NK-92 treated with Interleukin-12 subunit alpha and Interleukin-12 subunit beta, amount 100 ng/mL, for 24 hours (cell line): Measurements from ENCODE around the gene COL20A1.
"Not testable (repeated sequence)": the region's sequence is repeated elsewhere in the genome, so short reads cannot be mapped to it uniquely, and the experiment has no call there.

Source experiments
- DNase-seq: peaks from one replicate; lab custom pipeline; 2025; lab: John Stamatoyannopoulos, UW

COL20A1 gene

DNA sequence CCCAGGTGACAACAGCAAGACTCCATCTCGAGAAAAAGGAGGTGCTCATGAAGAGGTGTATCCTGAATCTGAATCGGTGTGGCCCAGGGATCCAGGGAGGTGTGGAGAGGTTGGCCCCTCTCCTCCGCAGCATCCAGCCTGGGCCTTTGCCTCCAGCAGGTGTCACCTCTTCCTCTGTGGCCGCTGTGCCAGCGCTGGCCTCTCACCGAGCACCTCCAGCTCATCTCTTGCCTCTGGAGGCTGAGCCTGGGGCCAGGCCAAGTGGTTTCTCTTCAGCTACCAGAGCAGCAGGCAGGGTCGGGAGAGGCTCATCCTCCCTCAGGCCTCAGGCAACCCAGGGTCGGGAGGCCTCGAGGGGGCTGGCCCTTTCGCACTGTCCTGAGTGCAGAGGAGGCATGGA is 1.2 kb upstream of the COL20A1 start:
- DNase-seq = no peak

DNA sequence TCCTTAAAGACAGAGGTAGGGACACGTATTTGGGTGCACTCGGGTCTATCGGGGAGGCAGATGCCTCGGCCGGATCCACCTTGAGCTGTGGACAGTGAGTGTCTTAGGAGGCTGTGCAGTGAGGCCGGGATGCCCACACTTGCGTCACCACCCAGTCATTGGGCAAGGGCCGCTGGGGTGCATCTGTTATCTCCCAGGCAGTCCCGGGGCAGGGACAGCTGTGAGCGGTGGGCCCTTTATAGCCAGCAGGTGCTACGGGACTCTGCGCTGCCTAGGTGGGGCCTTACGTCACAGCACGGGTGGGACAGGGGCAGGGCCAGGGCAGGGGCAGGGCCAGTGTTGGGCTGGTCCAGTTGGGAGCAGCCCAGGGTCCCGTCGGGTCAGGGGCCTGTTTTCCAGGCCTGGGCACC is 689 bp upstream of the COL20A1 start:
- no peak for DNase-seq

DNA sequence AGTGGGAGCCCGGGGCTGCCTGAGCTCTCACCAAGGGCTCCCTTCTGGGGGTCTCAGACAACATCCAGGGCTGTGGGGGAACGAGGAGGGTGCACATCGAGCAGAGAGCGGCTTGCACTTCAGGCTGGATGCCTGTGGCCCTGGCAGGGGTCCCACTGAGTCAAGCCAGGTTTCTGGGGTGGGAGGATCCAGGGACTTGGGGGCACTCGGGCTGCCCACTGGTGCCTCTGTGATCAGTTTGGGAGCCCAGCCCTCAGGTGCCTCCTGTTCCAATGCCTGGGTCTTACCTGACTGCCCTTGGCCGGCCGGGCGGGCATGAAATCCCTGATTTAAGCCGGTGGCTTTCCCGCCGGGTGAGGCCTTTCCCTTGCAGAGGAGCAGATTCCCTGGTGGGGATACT is 470 bp downstream of the COL20A1 start:
- no peak for DNase-seq

DNA sequence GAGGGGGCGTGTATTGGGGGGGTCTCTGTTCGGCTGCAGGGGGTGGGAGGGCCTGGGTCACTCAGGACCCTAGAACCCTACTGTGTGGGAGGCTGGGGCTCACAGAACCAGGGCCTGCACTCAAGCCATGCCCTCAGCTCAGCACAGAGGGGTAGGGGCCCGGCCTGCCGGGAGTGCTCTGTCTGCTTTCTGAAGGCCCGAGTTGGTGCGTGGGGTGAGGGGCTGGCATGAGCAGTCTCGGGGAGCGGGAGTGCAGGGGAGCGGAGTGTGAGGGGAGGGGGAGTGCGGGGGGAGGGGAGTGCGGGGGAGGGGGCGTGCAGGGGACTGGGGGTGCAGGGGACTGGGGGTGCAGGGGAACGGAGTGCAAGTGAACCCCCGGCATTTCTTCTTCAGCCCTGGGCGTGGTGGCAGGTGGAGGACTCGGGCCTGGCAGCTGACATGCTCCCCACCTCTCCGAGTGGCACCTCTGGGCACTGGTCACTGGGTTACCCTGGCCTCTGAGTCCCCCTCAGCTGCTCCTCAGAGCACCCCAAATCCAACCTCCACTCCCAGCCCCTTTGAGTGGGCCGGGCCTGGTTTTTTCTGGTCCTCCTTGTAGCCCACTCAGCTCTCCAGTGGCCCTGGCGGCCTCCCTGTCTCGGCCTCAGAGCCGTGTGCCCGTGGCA is 1.0 kb downstream of the COL20A1 start:
- DNase-seq = no peak

DNA sequence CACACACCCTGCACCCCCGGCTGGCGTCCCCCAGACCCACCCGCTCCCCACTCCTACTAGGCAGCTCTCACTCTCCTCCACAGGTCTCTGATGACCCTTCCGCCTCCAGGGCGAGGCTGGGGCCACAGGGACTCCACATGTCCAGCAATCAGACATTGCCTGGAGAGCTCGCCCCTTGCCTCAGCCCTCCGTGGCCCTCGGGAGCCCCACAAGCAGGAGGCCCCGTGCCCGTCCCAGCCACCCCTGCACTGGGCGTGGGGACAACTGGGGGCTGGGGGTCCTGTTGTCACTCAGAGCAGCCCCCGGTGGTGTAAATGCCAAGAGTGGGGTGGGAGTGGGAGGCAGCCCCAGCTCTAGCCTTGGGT is 1.5 kb downstream of the COL20A1 start:
- no peak for DNase-seq

DNA sequence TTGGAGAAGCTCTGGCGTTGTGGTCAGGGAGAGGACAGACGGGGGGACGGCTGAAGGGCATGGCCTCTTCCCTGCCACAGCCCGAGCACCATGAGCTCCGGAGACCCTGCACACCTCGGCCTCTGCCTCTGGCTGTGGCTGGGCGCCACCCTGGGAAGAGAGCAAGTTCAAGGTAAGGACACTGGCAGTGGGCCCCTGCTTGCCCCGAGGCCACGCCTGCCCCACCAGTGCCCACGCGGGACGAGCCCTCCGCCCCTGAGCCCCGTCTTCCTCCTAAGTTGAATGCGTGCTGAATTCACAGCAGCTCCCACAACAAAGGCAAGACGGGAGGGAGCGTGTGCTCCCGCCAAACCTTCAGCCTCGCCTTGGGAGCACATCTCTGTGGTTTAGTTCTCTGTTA is 2.0 kb downstream of the COL20A1 start:
- DNase-seq = no peak

DNA sequence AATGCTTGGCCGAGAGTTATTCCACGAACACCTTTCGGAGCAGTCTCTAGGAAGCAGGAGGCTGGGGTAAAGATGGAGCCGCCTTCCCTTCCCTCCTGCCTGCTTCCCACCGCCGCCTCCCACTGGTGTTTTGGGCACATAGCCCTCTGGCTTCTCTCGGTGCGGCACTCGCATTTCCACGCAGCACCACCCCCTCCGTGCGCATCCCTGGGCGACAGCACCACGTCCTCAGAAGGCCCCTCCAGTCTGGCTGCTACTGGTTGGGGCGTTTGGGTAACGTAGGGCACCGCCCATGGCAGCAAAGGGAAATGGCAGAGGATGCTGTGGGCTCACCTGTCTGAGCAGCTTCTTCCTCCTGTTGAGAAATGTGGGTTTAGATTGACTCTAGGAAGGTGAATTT is 2.4 kb downstream of the COL20A1 start:
- no peak for DNase-seq

DNA sequence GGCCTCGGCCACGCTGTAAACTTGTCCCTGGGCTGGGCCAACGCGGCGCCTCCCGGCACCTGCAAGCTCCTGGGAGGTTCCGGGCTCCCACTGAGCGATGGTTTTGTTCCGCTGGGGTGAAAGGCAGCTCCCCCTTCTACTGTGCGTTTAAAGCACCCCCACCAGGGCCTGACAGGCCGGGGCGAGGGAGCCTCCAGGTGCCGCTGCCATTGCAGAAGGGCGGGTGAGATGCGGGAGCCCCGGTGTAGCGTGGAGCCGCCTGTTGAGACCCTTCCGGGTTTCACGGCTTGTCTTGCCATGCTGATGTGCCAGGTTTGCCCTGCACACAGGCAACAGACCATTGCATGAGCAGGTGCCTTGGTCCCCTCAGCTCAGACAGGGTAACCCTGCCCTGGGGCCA is 2.9 kb downstream of the COL20A1 start:
- DNase-seq = no peak

DNA sequence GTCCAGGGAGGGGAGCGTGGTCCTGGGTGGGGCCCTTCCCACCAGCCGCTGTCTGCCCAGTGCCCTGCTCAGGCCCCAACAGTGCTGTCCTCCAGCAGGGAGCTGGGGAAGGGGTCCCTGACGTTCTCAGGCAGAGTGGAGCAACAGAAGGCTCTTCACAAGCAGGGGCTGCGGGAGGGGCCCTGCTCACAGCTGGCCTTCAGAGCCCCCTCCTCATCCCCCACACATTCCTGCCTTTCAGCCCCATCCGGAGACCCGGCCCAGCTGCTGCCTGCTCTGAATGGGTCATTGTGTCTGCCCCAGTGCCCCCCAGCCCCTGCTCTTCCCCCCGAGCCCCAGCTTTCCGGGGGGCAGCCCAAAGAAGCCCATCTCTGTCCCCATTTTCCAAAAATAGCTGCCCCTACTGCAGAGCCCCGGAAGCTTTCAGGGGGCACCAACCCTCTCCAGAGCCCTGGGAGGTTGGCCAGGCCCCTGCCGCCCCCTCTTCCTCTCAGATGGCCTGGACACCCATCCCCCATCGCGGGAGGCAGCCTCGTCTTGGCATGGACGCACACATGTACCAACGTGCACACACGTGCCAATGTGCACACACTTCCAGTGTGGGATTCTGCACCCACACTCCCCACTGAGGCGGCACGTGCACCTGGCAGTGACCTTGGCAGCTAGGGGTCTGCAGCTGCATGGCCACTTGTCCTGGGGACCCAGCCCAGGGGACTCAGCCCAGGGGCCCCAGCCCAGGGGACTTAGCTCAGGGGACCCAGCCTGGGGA is 3.7 kb downstream of the COL20A1 start:
- no peak for DNase-seq

DNA sequence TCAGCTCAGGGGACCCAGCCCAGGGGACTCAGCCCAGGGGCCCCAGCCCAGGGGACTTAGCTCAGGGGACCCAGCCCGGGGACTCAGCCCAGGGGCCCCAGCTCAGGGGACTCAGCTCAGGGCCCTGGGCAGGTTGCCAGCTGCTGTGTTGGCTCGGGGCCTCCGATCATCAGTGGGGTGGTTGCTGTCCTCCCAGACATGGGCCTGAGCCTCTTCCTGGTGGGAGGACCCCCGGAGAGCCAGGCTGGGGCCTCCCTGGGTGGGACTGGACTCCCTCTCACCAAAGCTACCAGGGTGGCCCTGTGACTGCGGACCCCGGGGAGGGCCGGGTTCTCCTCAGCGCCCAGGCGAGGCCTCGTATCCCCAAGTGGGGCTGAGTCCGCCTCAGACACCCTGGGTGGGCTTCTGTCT is 4.4 kb downstream of the COL20A1 start:
- DNase-seq = no peak

DNA sequence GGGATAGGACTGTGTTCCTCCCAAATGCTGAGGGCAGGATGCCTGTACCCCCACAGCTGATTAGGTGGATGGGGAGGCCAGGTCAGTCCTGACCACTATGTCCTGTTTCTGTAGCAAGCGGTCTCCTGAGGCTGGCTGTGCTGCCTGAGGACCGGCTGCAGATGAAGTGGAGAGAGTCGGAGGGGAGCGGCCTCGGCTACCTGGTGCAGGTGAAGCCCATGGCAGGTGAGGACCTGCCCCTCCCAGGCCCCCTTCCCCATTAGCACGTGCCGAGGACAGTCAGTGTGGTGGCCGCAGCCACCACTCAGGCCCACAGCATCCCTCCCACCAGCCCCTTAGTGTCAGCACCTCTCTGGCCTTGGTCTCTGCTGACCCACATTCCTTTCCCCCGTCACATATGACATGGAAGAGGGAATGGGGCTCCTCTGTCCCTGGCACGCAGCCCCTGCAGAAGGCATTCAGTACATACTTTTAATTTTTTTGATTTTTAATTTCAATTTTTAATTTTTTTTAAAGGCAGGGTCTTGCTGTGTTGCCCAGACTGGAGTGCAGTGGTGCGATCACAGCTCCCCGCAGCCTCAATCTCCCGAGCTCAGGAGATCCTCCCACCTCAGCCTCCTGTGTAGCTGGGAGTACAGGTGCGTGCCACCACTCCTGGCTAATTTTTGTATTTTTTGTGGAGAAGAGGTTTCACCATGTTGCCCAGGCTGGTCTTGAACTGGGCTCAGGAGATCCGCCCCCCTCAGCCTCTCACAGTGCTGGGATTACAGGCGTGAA is 5.0 kb downstream of the COL20A1 start:
- DNase-seq = no peak

DNA sequence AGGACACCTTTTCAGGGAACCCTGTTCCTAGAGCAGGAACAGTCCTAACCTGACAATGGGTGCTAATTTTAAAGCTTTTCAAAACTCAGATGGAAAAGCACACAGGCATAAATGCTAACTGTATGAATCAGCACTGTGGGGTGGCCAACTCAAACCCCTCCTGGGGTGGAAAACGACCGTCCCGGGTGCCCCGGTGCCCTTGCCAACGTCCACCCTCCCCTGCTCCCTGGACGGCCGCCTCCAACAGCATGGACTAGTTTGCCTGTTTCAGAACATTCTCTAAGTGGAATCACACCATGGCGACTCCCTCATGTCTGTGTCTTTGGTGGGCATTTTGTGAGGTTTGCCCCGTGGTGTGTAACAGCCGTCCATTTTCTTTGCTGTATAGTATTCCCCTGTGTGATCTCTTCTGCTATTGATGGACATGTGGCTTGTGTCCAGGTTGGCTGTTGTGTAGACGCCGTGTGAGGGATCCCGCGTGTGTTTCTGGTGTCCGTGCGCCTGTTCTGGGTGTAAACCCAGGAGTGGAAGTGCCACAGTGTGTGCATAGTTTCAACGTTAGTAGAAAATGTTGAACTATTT is 5.8 kb downstream of the COL20A1 start:
- DNase-seq = no peak

DNA sequence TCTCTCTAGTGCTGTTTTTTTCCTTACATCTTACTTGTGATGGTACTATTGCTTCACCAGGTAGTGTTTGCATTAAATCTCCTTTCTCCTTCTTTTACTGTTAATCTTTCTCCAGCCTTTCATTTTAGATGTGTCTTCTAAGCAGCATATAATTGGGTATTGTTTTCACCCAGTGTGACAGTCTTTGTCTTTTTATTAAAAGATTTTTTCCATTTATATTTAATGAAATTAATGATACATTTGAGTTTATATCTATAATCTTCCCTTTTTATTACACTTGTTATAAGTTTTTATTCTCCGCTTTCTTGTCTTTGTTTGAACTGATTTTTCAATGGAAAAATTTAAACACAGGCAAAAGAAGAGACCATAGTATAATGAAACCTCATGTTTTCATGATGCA is 8.7 kb downstream of the COL20A1 start:
- DNase-seq = no peak

DNA sequence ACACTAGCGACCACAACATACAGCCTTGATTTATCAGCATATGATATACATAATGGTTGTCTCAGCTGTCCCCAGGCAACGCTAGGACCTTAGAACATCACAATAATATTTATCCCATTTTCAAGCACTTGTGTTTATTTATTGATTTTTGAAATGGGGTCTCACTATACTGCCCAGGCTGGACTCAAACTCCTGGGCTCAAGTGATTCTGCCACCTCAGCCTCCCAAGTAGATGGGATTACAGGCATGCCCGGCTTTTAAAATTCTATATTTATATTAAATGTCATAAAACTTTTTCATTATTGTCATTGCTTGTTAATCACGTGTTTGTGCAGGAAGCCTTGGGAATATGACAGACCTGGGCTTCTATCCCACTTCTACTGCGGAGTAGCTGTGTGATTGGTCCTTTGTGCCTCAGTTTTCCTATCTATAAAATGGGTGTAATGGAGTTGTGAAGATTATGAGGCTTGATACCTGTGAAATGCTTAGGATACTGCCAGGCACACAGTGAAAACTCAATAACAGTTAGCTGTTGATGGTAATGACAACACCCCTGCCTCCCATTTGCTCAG is 10.2 kb downstream of the COL20A1 start:
- DNase-seq = no peak

DNA sequence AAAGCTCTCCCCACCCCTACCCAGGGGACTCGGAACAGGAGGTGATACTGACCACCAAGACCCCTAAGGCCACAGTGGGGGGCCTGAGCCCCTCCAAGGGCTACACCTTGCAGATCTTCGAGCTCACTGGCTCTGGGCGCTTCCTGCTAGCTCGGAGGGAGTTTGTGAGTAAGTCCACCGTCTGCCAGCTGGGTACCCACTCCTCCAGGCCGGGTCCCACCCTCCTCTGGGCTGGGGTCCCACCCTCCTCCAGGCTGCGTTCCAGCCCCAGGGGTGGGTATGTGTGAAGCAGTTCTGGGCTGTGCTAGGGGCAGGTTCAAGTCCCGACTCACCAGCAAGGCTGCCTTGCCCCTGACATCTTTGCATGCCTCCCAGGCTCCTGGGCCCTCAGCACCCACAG is 12.4 kb downstream of the COL20A1 start:
- no peak for DNase-seq

DNA sequence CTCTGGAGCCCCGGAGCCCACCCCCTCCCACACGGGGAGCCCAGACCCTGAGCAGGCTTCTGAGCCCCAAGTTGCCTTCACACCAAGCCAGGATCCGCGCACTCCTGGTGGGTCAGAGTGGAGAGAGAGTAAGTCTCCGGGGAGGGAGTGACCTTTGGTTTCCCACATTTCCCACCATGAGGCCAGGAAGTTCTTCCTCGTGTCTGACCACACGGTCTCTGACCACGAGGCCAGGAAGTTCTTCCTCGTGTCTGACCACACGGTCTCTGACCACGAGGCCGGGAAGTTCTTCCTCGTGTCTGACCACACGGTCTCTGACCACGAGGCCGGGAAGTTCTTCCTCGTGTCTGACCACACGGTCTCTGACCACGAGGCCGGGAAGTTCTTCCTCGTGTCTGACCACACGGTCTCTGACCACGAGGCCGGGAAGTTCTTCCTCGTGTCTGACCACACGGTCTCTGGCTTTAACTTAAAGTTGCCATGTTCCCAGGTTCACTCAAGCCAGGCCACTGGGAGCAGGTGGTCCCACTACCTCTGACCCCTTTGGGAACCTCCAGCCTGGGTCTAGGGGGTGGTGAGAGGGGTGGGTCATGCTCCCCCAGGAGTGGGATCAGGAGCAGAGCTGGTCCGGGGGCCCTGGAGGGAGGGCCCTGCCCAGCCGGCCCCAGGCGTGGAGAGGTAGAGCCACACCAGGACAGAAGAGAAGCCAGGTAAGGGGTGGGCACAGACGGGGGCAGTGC is 13.1 kb downstream of the COL20A1 start:
- not testable (repeated sequence) for DNase-seq

DNA sequence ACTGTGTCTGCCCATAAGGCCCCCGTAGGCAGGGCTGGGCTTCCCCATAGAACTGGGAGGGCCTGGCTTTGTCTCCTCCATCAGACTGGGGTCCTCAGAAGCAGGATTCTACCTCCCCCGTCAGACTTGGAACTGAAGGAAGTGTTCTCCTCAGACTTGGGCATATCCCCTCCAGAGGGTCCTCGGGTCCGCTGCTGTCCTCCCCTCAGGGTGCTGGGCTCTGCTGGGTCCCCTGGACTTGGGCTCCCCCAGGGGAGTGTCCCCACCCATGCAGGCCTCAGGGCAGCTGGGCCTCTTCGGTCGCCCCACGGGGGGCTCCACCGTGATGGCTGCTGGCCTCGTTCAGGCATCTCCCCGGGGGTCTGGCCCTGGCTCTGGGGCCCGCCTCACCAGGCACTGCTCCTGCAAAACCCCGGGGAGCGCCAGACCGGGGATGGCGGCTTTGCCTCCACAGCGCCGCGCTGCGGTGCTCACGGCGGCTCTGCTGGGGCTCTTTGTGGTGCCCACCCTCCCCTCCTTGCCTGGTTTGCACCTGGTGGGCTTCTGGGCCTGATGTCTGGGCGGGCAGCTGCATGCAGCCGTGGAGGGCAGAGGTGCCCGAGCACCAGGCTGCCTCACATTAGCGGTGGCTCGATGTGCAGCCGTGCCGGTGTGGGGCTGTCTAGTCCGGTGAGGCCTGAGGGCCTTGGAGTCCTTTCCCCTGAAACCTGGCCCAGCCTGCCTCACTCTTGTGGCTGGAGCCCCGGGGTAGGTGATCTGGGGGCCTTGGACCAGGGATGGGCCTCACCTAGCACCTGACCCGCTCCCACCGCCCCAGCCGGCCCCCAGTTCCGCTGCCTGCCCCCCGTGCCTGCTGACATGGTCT is 13.9 kb downstream of the COL20A1 start:
- DNase-seq = no peak

DNA sequence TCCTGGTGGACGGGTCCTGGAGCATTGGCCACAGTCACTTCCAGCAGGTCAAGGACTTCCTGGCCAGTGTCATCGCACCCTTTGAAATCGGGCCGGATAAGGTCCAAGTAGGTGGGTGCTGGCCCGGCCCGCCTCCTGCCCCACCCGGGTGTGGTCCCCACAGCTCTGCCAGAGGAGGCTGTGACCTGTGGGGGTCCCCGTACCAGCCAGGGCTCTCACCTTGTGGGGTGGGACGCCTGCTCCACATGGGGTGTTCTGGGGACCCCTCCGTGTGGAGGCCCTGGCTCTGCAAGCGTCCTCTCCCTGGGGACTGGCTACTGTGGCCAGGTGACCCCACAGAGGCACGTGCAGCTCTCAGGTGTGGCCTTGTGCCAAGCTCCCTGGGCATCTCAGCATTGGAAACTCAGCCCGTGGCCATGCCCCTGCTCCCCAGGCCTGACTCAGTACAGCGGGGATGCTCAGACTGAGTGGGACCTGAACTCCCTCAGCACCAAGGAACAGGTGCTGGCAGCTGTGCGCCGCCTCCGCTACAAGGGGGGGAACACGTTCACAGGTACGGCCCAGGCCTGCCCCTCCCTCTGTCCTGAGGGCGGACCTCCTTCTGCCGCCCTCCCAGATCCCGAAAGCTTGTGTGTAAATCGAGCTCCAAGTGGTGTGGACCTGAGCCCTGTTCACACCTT is 14.7 kb downstream of the COL20A1 start:
- no peak for DNase-seq

DNA sequence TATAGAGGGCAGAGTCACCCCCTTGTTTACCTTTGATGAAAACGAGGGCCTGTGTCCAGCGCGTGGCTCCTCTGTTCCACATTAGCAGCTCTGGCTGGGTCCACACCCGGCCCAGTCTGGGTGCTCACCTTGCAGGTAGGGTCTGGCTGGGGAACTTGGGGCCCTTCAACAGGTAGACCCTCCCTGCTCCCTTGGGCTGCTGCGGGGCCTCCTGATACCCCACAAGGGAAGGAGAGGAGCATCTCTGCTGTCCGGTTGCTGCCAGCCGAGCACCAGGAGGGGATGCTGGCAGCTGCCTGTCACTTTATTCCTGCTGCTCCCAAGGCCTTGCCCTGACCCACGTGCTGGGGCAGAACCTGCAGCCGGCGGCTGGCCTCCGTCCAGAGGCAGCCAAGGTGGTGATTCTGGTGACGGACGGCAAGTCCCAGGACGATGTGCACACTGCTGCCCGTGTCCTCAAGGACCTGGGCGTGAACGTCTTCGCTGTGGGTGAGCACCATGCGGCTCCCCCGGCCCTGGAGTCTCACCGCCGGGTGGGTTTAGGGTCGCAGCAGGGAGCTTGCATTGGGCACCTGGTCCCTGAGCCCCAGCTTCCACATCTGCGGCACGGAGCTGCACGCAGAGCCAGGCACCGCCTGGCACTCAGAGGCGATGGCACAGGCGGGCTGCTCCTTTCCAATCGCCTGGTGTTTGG is 15.4 kb downstream of the COL20A1 start:
- DNase-seq = no peak
